ENCODE data around the gene HOXD9.

The HOXD9 gene

GRCh38 chr2:176096243-176096985 lies 26.1 kb upstream of the HOXD9 start:
- DNase-seq = peak in 2 of 3 donors; percentile 63 to 70
- Histone ChIP-seq H3K4me3 (ENCODE audit: control insufficient read depth in 1 of 7, extremely low read depth in 1 of 7, insufficient read depth in 4 of 7, low read depth in 2 of 7, low read length in 6 of 7) (peak overlapping the region in 6 of 7 experiments; percentile 27 to 56 (median 50)), H3K9me3 (ENCODE audit: control extremely low read depth in 1 of 5, control insufficient read depth in 4 of 5, insufficient read depth in 2 of 5, low read depth in 1 of 5, low read length in 4 of 5) (peaks cover 0 to 13% (median 0%) of the 10 kb centered on the region in 5 experiments), H3K36me3 (ENCODE audit: control insufficient read depth in 4 of 4, insufficient read depth in 4 of 4, low read length in 3 of 4) (no peaks in the 10 kb centered on the region), H3K4me1 (ENCODE audit: control extremely low read depth in 1 of 4, control insufficient read depth in 4 of 4, insufficient read depth in 4 of 4, low read length in 3 of 4) (peaks cover 7 to 23% (median 19%) of the 10 kb centered on the region in 4 experiments), H3K27me3 (replicated peaks in 2 of 5; ENCODE audit: control insufficient read depth in 4 of 5, insufficient read depth in 5 of 5, low read length in 4 of 5) (peaks cover 26 to 99% (median 78%) of the 10 kb centered on the region in 5 experiments), H3K27ac (ENCODE audit: insufficient read depth in 1 of 2, low read depth in 1 of 2, low read length in 2 of 2, poor library complexity in 1 of 2, severe bottlenecking in 2 of 2) (no peak overlapping the region)
- 3% methylated on average over 12 of the region's 16 CpGs for WGBS (ENCODE audit: insufficient coverage)
- POLR2A ChIA-PET = interaction anchor here (1.0 kb wide), 1 partner anchor 17 kb away, joined by 4 read pairs; no protein-coding TSS in a partner anchor
- CTCF ChIA-PET = interaction anchor here (0.6 to 4.9 kb wide), 18 partner anchors 8 to 1059 kb away, joined by 3 to 27 read pairs (median 5); partner anchors contain the start of gene HOXD9

DNA sequence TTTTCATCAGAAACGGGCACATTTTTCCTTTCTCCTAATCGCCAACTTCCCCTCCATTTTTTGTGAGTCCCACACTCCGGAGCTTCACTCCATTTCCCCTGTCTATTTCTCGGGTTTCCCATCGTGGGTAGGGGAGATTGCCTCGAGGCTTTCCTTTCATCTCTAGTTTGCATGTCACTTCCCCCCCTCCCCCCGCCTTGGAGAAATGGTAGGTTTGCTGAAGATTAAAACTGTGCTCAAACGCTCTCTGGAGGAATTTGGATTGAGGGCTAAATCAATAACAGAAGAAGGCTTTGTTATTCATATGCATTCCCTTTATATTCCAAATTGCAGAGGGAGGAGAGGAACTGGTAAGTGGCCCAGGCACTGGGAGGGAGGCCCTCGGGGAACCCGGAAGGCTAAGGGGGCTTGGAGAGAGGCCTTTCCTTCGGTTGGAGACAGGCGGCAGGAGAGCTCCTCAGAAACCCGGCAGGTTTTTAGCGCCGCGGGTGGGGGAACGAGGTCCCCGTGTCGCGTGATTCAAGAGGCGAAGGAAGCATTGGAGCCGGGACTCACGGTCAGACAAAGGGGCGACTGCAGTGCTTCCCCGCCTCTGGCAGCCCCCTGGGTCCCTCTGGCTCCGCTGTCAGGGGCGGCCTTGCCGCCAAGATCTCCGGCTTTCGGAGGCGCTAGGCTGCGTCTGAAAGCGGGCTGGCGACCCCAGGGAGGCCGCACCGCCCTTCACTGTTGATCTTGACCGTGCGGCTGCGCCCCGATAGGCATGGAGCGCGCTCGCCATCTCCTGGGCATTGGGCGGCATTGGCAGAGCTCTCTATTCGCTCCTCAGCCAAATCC lies 25.3 kb upstream of the HOXD9 start:
- peaks cover 0 to 13% (median 0%) of the 10 kb centered on the region in 5 experiments for H3K9me3 ChIP-seq (ENCODE audit: control extremely low read depth in 1 of 5, control insufficient read depth in 4 of 5, insufficient read depth in 2 of 5, low read depth in 1 of 5, low read length in 4 of 5)
- H3K27ac ChIP-seq (ENCODE audit: insufficient read depth in 1 of 2, low read depth in 1 of 2, low read length in 2 of 2, poor library complexity in 1 of 2, severe bottlenecking in 2 of 2) = no peak overlapping the region
- ChIA-PET POLR2A (interaction anchor here (0.6 to 1.0 kb wide), 2 partner anchors 16 to 585 kb away, joined by 4 to 5 read pairs; no protein-coding TSS in a partner anchor), CTCF (interaction anchor here (0.7 to 4.9 kb wide), 28 partner anchors 9 to 1372 kb away, joined by 3 to 27 read pairs (median 4); no protein-coding TSS in a partner anchor)
- WGBS (ENCODE audit: insufficient coverage) = under 1% methylated on average over 33 of the region's 45 CpGs
- H3K27me3 ChIP-seq (replicated peaks in 2 of 5; ENCODE audit: control insufficient read depth in 4 of 5, insufficient read depth in 5 of 5, low read length in 4 of 5) = peaks cover 34 to 99% (median 78%) of the 10 kb centered on the region in 5 experiments
- peak; percentile 65 to 74 (median 71) for DNase-seq
- H3K4me1 ChIP-seq (ENCODE audit: control extremely low read depth in 1 of 4, control insufficient read depth in 4 of 4, insufficient read depth in 4 of 4, low read length in 3 of 4) = peaks cover 7 to 23% (median 19%) of the 10 kb centered on the region in 4 experiments
- H3K4me3 ChIP-seq (ENCODE audit: control insufficient read depth in 1 of 7, extremely low read depth in 1 of 7, insufficient read depth in 4 of 7, low read depth in 2 of 7, low read length in 6 of 7) = peak overlapping the region in 6 of 7 experiments; percentile 27 to 57 (median 52)
- no peaks in the 10 kb centered on the region for H3K36me3 ChIP-seq (ENCODE audit: control insufficient read depth in 4 of 4, insufficient read depth in 4 of 4, low read length in 3 of 4)

DNA sequence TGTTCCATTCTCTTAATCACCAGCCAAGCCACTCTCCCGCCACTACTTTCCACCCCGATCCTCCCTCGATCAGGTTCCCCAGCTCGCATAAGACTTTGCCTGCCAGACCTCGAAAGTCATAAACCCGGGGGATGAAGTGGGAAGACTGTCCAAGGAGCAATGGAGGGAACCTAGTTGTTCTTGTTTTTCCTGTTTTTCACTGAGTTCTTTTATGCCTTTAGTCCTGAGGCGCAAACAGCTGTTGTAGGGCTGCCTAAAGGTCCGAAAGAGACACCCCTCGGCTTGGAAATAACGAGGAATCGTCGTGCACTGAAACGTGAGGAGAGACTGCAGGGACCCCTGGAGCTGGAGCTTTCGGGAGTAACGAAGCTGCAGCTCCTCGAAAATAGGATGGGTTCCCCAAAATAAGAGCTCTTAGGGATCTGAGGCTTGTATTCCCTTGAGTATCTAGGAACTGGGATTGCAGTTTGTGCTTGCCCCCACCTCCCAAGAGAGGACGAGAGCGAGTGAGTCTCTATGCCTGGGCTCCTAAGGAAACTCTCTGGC lies 24.6 kb upstream of the HOXD9 start:
- Histone ChIP-seq H3K27me3 (replicated peaks in 2 of 5; ENCODE audit: control insufficient read depth in 4 of 5, insufficient read depth in 5 of 5, low read length in 4 of 5) (peaks cover 41 to 100% (median 83%) of the 10 kb centered on the region in 5 experiments), H3K36me3 (ENCODE audit: control insufficient read depth in 4 of 4, insufficient read depth in 4 of 4, low read length in 3 of 4) (no peaks in the 10 kb centered on the region), H3K4me3 (ENCODE audit: control insufficient read depth in 1 of 7, extremely low read depth in 1 of 7, insufficient read depth in 4 of 7, low read depth in 2 of 7, low read length in 6 of 7) (peak overlapping the region in 1 of 7 experiments; percentile 56), H3K9me3 (ENCODE audit: control extremely low read depth in 1 of 5, control insufficient read depth in 4 of 5, insufficient read depth in 2 of 5, low read depth in 1 of 5, low read length in 4 of 5) (peaks cover 0 to 13% (median 0%) of the 10 kb centered on the region in 5 experiments), H3K4me1 (ENCODE audit: control extremely low read depth in 1 of 4, control insufficient read depth in 4 of 4, insufficient read depth in 4 of 4, low read length in 3 of 4) (peaks cover 7 to 23% (median 17%) of the 10 kb centered on the region in 4 experiments), H3K27ac (ENCODE audit: insufficient read depth in 1 of 2, low read depth in 1 of 2, low read length in 2 of 2, poor library complexity in 1 of 2, severe bottlenecking in 2 of 2) (no peak overlapping the region)
- 5% methylated on average over 16 of the region's 18 CpGs for WGBS (ENCODE audit: insufficient coverage)
- no peak for DNase-seq
- ChIA-PET POLR2A (interaction anchor here (0.6 kb wide), 1 partner anchor 585 kb away, joined by 5 read pairs; no protein-coding TSS in a partner anchor), CTCF (interaction anchor here (0.7 to 4.9 kb wide), 23 partner anchors 8 to 1373 kb away, joined by 3 to 27 read pairs (median 4); no protein-coding TSS in a partner anchor)

- no peak overlapping the region for H3K27ac ChIP-seq (ENCODE audit: insufficient read depth in 1 of 2, low read depth in 1 of 2, low read length in 2 of 2, poor library complexity in 1 of 2, severe bottlenecking in 2 of 2)
- no peaks in the 10 kb centered on the region for H3K36me3 ChIP-seq (ENCODE audit: control insufficient read depth in 4 of 4, insufficient read depth in 4 of 4, low read length in 3 of 4)
- 5% methylated on average over 32 of the region's 35 CpGs for WGBS (ENCODE audit: insufficient coverage)
- H3K27me3 ChIP-seq (replicated peaks in 2 of 5; ENCODE audit: control insufficient read depth in 4 of 5, insufficient read depth in 5 of 5, low read length in 4 of 5) = peaks cover 39 to 100% (median 82%) of the 10 kb centered on the region in 5 experiments
- DNase-seq = no peak
- no peak overlapping the region for H3K4me3 ChIP-seq (ENCODE audit: control insufficient read depth in 1 of 7, extremely low read depth in 1 of 7, insufficient read depth in 4 of 7, low read depth in 2 of 7, low read length in 6 of 7)
- ChIA-PET POLR2A (no interaction called here), CTCF (interaction anchor here (0.7 to 4.9 kb wide), 19 partner anchors 8 to 1061 kb away, joined by 3 to 27 read pairs (median 5); no protein-coding TSS in a partner anchor)
- peaks cover 7 to 19% (median 13%) of the 10 kb centered on the region in 4 experiments for H3K4me1 ChIP-seq (ENCODE audit: control extremely low read depth in 1 of 4, control insufficient read depth in 4 of 4, insufficient read depth in 4 of 4, low read length in 3 of 4)
- H3K9me3 ChIP-seq (ENCODE audit: control extremely low read depth in 1 of 5, control insufficient read depth in 4 of 5, insufficient read depth in 2 of 5, low read depth in 1 of 5, low read length in 4 of 5) = peaks cover 0 to 9% (median 0%) of the 10 kb centered on the region in 5 experiments
Observed at GRCh38 chr2:176098366-176099158, 24.0 kb upstream of the HOXD9 start.

DNA sequence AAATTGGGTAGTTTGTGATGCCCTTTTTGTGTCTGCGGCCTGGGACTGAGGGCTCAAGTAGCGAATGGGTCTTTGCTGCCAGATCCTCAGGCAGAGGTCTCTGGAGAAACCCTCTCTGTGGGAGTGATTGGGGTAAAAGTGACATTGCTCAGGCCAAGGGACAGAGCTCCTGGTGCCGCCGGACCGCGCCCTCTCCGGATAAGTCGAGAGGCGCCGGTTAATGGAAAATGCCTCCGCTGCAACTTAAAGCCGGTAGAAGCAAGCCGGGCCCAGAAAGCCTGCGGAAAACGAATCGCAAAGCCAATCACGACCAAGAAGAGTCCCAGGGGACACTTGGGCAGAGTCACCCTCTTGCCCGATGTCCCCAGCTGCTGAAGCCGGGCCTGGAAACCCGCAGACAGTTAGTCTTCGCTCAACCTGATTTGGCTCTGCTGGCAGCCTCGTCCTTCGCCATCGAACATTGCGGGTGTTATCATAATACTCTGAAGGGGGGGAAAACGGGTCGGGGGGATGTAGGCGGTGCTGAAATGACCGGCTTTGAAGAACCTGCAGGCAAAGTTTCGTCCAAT lies 23.3 kb upstream of the HOXD9 start:
- POLR2A ChIA-PET = no interaction called here
- DNase-seq = no peak
- Histone ChIP-seq H3K36me3 (ENCODE audit: control insufficient read depth in 4 of 4, insufficient read depth in 4 of 4, low read length in 3 of 4) (no peaks in the 10 kb centered on the region), H3K27ac (ENCODE audit: insufficient read depth in 1 of 2, low read depth in 1 of 2, low read length in 2 of 2, poor library complexity in 1 of 2, severe bottlenecking in 2 of 2) (no peak overlapping the region), H3K4me1 (ENCODE audit: control extremely low read depth in 1 of 4, control insufficient read depth in 4 of 4, insufficient read depth in 4 of 4, low read length in 3 of 4) (peaks cover 7 to 19% (median 13%) of the 10 kb centered on the region in 4 experiments), H3K9me3 (ENCODE audit: control extremely low read depth in 1 of 5, control insufficient read depth in 4 of 5, insufficient read depth in 2 of 5, low read depth in 1 of 5, low read length in 4 of 5) (peaks cover 0 to 7% (median 0%) of the 10 kb centered on the region in 5 experiments), H3K4me3 (ENCODE audit: control insufficient read depth in 1 of 7, extremely low read depth in 1 of 7, insufficient read depth in 4 of 7, low read depth in 2 of 7, low read length in 6 of 7) (no peak overlapping the region), H3K27me3 (replicated peaks in 2 of 5; ENCODE audit: control insufficient read depth in 4 of 5, insufficient read depth in 5 of 5, low read length in 4 of 5) (peaks cover 33 to 100% (median 82%) of the 10 kb centered on the region in 5 experiments)
- CTCF ChIA-PET = interaction anchor here (1.0 to 4.9 kb wide), 4 partner anchors 11 to 848 kb away, joined by 3 to 27 read pairs (median 7); no protein-coding TSS in a partner anchor
- 8% methylated on average over 28 of the region's 30 CpGs for WGBS (ENCODE audit: insufficient coverage)
